ENCODE data around the gene HTR6.

The HTR6 gene

GRCh38 chr1:19664453-19665185, at the start of gene HTR6:
Gene HTR6, plus strand, starts transcription at chr1:19664875. Its CDS starts 879 bp downstream, at chr1:19665754.
- H3K9ac ChIP-seq (ENCODE audit: low read length): no peak within 1 kb of the TSS
- no peak within 1 kb of the TSS for H3K4me2 ChIP-seq (ENCODE audit: low read length)

GRCh38 chr1:19615438-19615837, 49.2 kb upstream of the HTR6 start:
- no peak overlapping the region for H3K9ac ChIP-seq (ENCODE audit: low read length)
- H3K4me1 ChIP-seq (ENCODE audit: low read length): no peaks in the 10 kb centered on the region
- TF ChIP-seq CTCF (IDR thresholded peaks at IDR 0.05; ENCODE audit: low read depth, low read length): no peak
- TF ChIP-seq EZH2phosphoT487 (IDR thresholded peaks at IDR 0.05; ENCODE audit: low read depth): no peak
- peaks cover 56% of the 10 kb centered on the region for H3K79me2 ChIP-seq (ENCODE audit: low read length)
- H3K27ac ChIP-seq (ENCODE audit: low read length): no peak overlapping the region
- no peaks in the 10 kb centered on the region for H3K27me3 ChIP-seq (ENCODE audit: low read depth, low read length)
- H3K4me3 ChIP-seq (ENCODE audit: low read length): no peak overlapping the region
- peaks cover 4% of the 10 kb centered on the region; the same call in 1 of the 2 replicates for H4K20me1 ChIP-seq (ENCODE audit: insufficient read depth, low read length)
- no peak overlapping the region for H3K4me2 ChIP-seq (ENCODE audit: low read length)
- H3K9me3 ChIP-seq (ENCODE audit: insufficient read depth, low read length): no peaks in the 10 kb centered on the region
- H2AFZ ChIP-seq (ENCODE audit: low read depth, low read length): no peak overlapping the region
- no peaks in the 10 kb centered on the region for H3K36me3 ChIP-seq (replicated peaks; ENCODE audit: low read depth, low read length)

More at GRCh38 chr1:19664453-19665185, at the start of gene HTR6:
- H3K4me1 ChIP-seq (ENCODE audit: low read length): no peaks in the 10 kb centered on the region
- no peak within 1 kb of the TSS for H3K27ac ChIP-seq (ENCODE audit: low read length)
- H2AFZ ChIP-seq (ENCODE audit: low read depth, low read length): no peak within 1 kb of the TSS
- no peaks in the 10 kb centered on the region for H4K20me1 ChIP-seq (ENCODE audit: insufficient read depth, low read length)
- H3K36me3 ChIP-seq (replicated peaks; ENCODE audit: low read depth, low read length): no peaks in the 10 kb centered on the region
- no peak for TF ChIP-seq CTCF (IDR thresholded peaks at IDR 0.05; ENCODE audit: low read depth, low read length)
- no peak for TF ChIP-seq EZH2phosphoT487 (IDR thresholded peaks at IDR 0.05; ENCODE audit: low read depth)
- no peak within 1 kb of the TSS for H3K4me3 ChIP-seq (ENCODE audit: low read length)
- H3K9me3 ChIP-seq (ENCODE audit: insufficient read depth, low read length): no peaks in the 10 kb centered on the region
- no peaks in the 10 kb centered on the region for H3K79me2 ChIP-seq (ENCODE audit: low read length)
- H3K27me3 ChIP-seq (ENCODE audit: low read depth, low read length): no peaks in the 10 kb centered on the region

GRCh38 chr1:19616489-19616888, 48.2 kb upstream of the HTR6 start:
- Histone ChIP-seq H3K36me3 (replicated peaks; ENCODE audit: low read depth, low read length) (no peaks in the 10 kb centered on the region), H4K20me1 (ENCODE audit: insufficient read depth, low read length) (peaks cover 4% of the 10 kb centered on the region; the same call in 1 of the 2 replicates), H3K4me2 (ENCODE audit: low read length) (no peak overlapping the region), H3K9me3 (ENCODE audit: insufficient read depth, low read length) (no peaks in the 10 kb centered on the region), H3K4me1 (ENCODE audit: low read length) (no peaks in the 10 kb centered on the region), H3K27ac (ENCODE audit: low read length) (no peak overlapping the region), H3K4me3 (ENCODE audit: low read length) (no peak overlapping the region), H3K79me2 (ENCODE audit: low read length) (peaks cover 57% of the 10 kb centered on the region), H3K27me3 (ENCODE audit: low read depth, low read length) (no peaks in the 10 kb centered on the region), H2AFZ (ENCODE audit: low read depth, low read length) (no peak overlapping the region), H3K9ac (ENCODE audit: low read length) (no peak overlapping the region)
- TF ChIP-seq EZH2phosphoT487 (IDR thresholded peaks at IDR 0.05; ENCODE audit: low read depth) (no peak), CTCF (IDR thresholded peaks at IDR 0.05; ENCODE audit: low read depth, low read length) (no peak)

GRCh38 chr1:19617376-19617775, 47.3 kb upstream of the HTR6 start:
- Histone ChIP-seq H3K9me3 (ENCODE audit: insufficient read depth, low read length) (no peaks in the 10 kb centered on the region), H3K27me3 (ENCODE audit: low read depth, low read length) (no peaks in the 10 kb centered on the region), H3K4me1 (ENCODE audit: low read length) (no peaks in the 10 kb centered on the region), H4K20me1 (ENCODE audit: insufficient read depth, low read length) (peaks cover 4% of the 10 kb centered on the region; the same call in 1 of the 2 replicates), H3K79me2 (ENCODE audit: low read length) (peaks cover 55% of the 10 kb centered on the region), H3K27ac (ENCODE audit: low read length) (no peak overlapping the region), H3K4me3 (ENCODE audit: low read length) (no peak overlapping the region), H2AFZ (ENCODE audit: low read depth, low read length) (no peak overlapping the region), H3K36me3 (replicated peaks; ENCODE audit: low read depth, low read length) (no peaks in the 10 kb centered on the region), H3K9ac (ENCODE audit: low read length) (no peak overlapping the region), H3K4me2 (ENCODE audit: low read length) (no peak overlapping the region)
- TF ChIP-seq EZH2phosphoT487 (IDR thresholded peaks at IDR 0.05; ENCODE audit: low read depth): no peak
- no peak for TF ChIP-seq CTCF (IDR thresholded peaks at IDR 0.05; ENCODE audit: low read depth, low read length)

All from OCI-LY3 (cell line).